B cell (primary cell): ENCODE results near the gene EHBP1L1. TPM values are rescaled to one million over a fixed set of nuclear protein-coding genes. Genes with fewer than 3 reads are reported as not detected.

ENCODE experiments used
- ATAC-seq: fragments of 200-7000 bp; cut with Tn5 transposase; one replicate; pipeline ENCODE4 v1.10.0; 2021; ENCODE audit warnings: low read depth, mild to moderate bottlenecking, moderate number of reproducible peaks, moderate library complexity
- CTCF ChIA-PET: fragments of 350-600 bp; sonication (Branson Sonifier 250); formaldehyde crosslinking; loops from one replicate; lab custom pipeline; 2021; ENCODE audit warnings: antibody characterized with exemption, inconsistent platforms; lab: Charles Lee
- POLR2A ChIA-PET: fragments of 350-600 bp; sonication (Branson Sonifier 250); formaldehyde crosslinking; loops from one replicate; lab custom pipeline; 2021; ENCODE audit warnings: antibody characterized with exemption; lab: Charles Lee
- DNase-seq: peaks from one replicate; pipeline ENCODE4 v3.0.0; 2013
- H2AFZ ChIP-seq: 2 replicates; pipeline ENCODE4 v1.6.1; 2012; ENCODE audit warnings: mild to moderate bottlenecking, low read depth, low read length; ENCODE audit not compliant: insufficient read depth, poor library complexity, severe bottlenecking
- H3K27ac ChIP-seq, 2 donors: 1 replicate in 1 of 2; 2 replicates in 1 of 2; pipeline ENCODE4 v1.5.1; 2012 to 2013; ENCODE audit warnings: low read length in 2 of 2, mild to moderate bottlenecking in 2 of 2, moderate library complexity in 1 of 2
- H3K27me3 ChIP-seq, 4 experiments: fragments of 200-600 bp in 1 of 4; sonication (generic) in 1 of 4; replicated peaks in 1 of 4; 1 replicate in 2 of 4; 2 replicates in 2 of 4; pipeline versions ENCODE4 v1.6.1 to v1.7.0; 2013 to 2016; ENCODE audit warnings: low read length in 3 of 4, mild to moderate bottlenecking in 2 of 4, mixed read lengths in 1 of 4, moderate library complexity in 1 of 4; ENCODE audit not compliant: insufficient read depth in 4 of 4, control insufficient read depth in 3 of 4; ENCODE audit errors: control extremely low read depth in 1 of 4
- H3K36me3 ChIP-seq, 2 experiments: replicated peaks in 1 of 2; 1 replicate in 1 of 2; 2 replicates in 1 of 2; pipeline versions ENCODE4 v1.6.1 to v1.7.1; 2013; ENCODE audit warnings: low read length in 1 of 2; ENCODE audit not compliant: insufficient read depth in 2 of 2, control insufficient read depth in 1 of 2; ENCODE audit errors: control extremely low read depth in 1 of 2, extremely low read depth in 1 of 2
- H3K4me1 ChIP-seq, 2 donors: fragments of 200-600 bp in 1 of 2; sonication (generic) in 1 of 2; 1 replicate in 1 of 2; 2 replicates in 1 of 2; pipeline versions ENCODE4 v1.5.1 to v1.6.1; 2013 to 2017; ENCODE audit warnings: low read length in 2 of 2; ENCODE audit not compliant: control insufficient read depth in 2 of 2, insufficient read depth in 2 of 2
- H3K4me2 ChIP-seq: replicated peaks from 2 replicates; pipeline ENCODE3; 2012; ENCODE audit warnings: mild to moderate bottlenecking, low read depth, low read length; ENCODE audit not compliant: poor library complexity, severe bottlenecking
- H3K4me3 ChIP-seq, 5 experiments: fragments of 200-600 bp in 1 of 5; sonication (generic) in 1 of 5; 1 replicate in 3 of 5; 2 replicates in 2 of 5; pipeline versions ENCODE4 v1.5.1 to v1.7.0; 2011 to 2016; ENCODE audit warnings: low read length in 4 of 5, mild to moderate bottlenecking in 4 of 5, low read depth in 2 of 5, control low read depth in 1 of 5, moderate library complexity in 1 of 5; ENCODE audit not compliant: insufficient read depth in 1 of 5; ENCODE audit errors: control extremely low read depth in 1 of 5, extremely low read depth in 1 of 5
- H3K79me2 ChIP-seq: fragments of 200-600 bp; sonication (generic); one replicate; pipeline ENCODE4 v1.6.0; 2016; ENCODE audit warnings: low read length; ENCODE audit not compliant: control insufficient read depth, insufficient read depth
- H3K9ac ChIP-seq: fragments of 200-600 bp; sonication (generic); 2 replicates; pipeline ENCODE4 v1.6.1; 2017; ENCODE audit warnings: mild to moderate bottlenecking, low read length, moderate library complexity
- H3K9me3 ChIP-seq, 3 donors: one replicate each; pipeline versions ENCODE4 v1.6.1 to v1.7.1; 2013; ENCODE audit warnings: low read length in 2 of 3; ENCODE audit not compliant: control insufficient read depth in 2 of 3, insufficient read depth in 1 of 3; ENCODE audit errors: control extremely low read depth in 1 of 3
- H4K20me1 ChIP-seq: 2 replicates; pipeline ENCODE4 v1.6.0; 2012; ENCODE audit warnings: mild to moderate bottlenecking, low read length; ENCODE audit not compliant: insufficient read depth, control insufficient read depth, poor library complexity, severe bottlenecking
- H3K27ac Mint-ChIP-seq: one replicate; pipeline ENCODE4 v1.8.0; 2021; ENCODE audit warnings: mixed read lengths
- H3K27me3 Mint-ChIP-seq: one replicate; pipeline ENCODE4 v1.8.0; 2021; ENCODE audit warnings: mixed read lengths
- H3K4me1 Mint-ChIP-seq: one replicate; pipeline ENCODE4 v1.8.0; 2021; ENCODE audit warnings: mixed read lengths
- H3K4me3 Mint-ChIP-seq: one replicate; pipeline ENCODE4 v1.8.0; 2021; ENCODE audit warnings: mixed read lengths
- H3K9me3 Mint-ChIP-seq: one replicate; pipeline ENCODE4 v1.8.0; 2022; ENCODE audit warnings: mixed read lengths; ENCODE audit not compliant: insufficient read depth
- CTCF ChIP-seq: fragments of 200-600 bp; IDR thresholded peaks from one replicate; pipeline ENCODE4 v1.8.0; 2022; ENCODE audit warnings: antibody characterized with exemption, mild to moderate bottlenecking
- EZH2 ChIP-seq: IDR thresholded peaks from 2 replicates; pipeline ENCODE4 v1.6.1; 2012; ENCODE audit warnings: borderline replicate concordance, low read depth, mild to moderate bottlenecking, moderate library complexity, low read length; ENCODE audit not compliant: insufficient read depth, poor library complexity, severe bottlenecking
- WGBS: methylation state at CpG from one replicate; pipeline ENCODE4 v1.1.5; 2013; ENCODE audit warnings: missing lambda C conversion rate; ENCODE audit not compliant: insufficient coverage; 5-methylcytosine and 5-hydroxymethylcytosine counted together
- intact Hi-C: fragments of 100-400 bp; cut with micrococcal nuclease; formaldehyde crosslinking; loops from one replicate; pipeline ENCODE4 v1.10.0; 2022
- polyA plus RNA-seq: library from polyadenylated mRNA; depleted of rRNA; stranded (reverse); fragments of >200 nt; gene quantifications from 2 replicates; pipeline ENCODE4 v1.2.3, GENCODE V29; 2012
- total RNA-seq, 2 donors: library from RNA; stranded (reverse); fragments of 120-200 nt in 1 of 2; gene quantifications; 1 replicate in 1 of 2; 2 replicates in 1 of 2; pipeline versions ENCODE4 v1.2.3 to v1.2.4, GENCODE V29; 2013 to 2022

Gene EHBP1L1
- total and polyA plus RNA-seq, 2 donors (not counting 1 experiment from before 2014, with no cell fraction given), result 202 to 279 TPM

GRCh38 chr11:65528819-65529350 is 47.0 kb upstream of the EHBP1L1 start:
- no peaks in the 10 kb centered on the region for H3K27me3 Mint-ChIP-seq
- TF ChIP-seq EZH2, result no peak
- no peak for TF ChIP-seq CTCF
- peaks cover 37% of the 10 kb centered on the region for H3K79me2 ChIP-seq
- no peaks in the 10 kb centered on the region for H3K9me3 ChIP-seq
- no peak overlapping the region for H3K4me2 ChIP-seq
- H3K4me1 Mint-ChIP-seq, result peaks cover 21% of the 10 kb centered on the region
- peaks cover 25% of the 10 kb centered on the region for H4K20me1 ChIP-seq
- no peak overlapping the region for H2AFZ ChIP-seq
- H3K36me3 ChIP-seq, result peaks cover 0 to 51% of the 10 kb centered on the region in 2 experiments
- POLR2A ChIA-PET, result interaction anchor here (0.6 kb wide), 1 partner anchor 901 kb away, joined by 3 read pairs; no protein-coding TSS in a partner anchor
- 97% methylated on average over 10 of the region's 12 CpGs for WGBS
- CTCF ChIA-PET, result interaction anchor here (1.1 to 1.6 kb wide), 2 partner anchors 11 to 59 kb away, joined by 4 to 5 read pairs; no protein-coding TSS in a partner anchor
- no peak overlapping the region for H3K27ac Mint-ChIP-seq
- H3K9me3 Mint-ChIP-seq, result no peaks in the 10 kb centered on the region
- intact Hi-C loops, result loop anchor here (10.0 kb wide), 1 partner anchor 484 kb away; the partner anchor contains the start of gene SAC3D1
- no peak overlapping the region for H3K4me3 Mint-ChIP-seq
- no peak overlapping the region for H3K9ac ChIP-seq
- DNase-seq (no peak), ATAC-seq (no peak)
- no peak overlapping the region for H3K4me3 ChIP-seq
- H3K27me3 ChIP-seq, result no peaks in the 10 kb centered on the region
- no peak overlapping the region for H3K27ac ChIP-seq
- peaks cover 19 to 21% of the 10 kb centered on the region in 2 donors for H3K4me1 ChIP-seq

GRCh38 chr11:65529475-65530156 is 46.2 kb upstream of the EHBP1L1 start:
- H3K4me1 Mint-ChIP-seq, result peaks cover 16% of the 10 kb centered on the region
- no peaks in the 10 kb centered on the region for H3K9me3 Mint-ChIP-seq
- peaks cover 12 to 13% of the 10 kb centered on the region in 2 donors for H3K4me1 ChIP-seq
- no peak overlapping the region for H3K27ac Mint-ChIP-seq
- H3K9ac ChIP-seq, result no peak overlapping the region
- no peak overlapping the region for H3K27ac ChIP-seq
- ChIA-PET POLR2A (interaction anchor here (0.6 kb wide), 1 partner anchor 22 kb away, joined by 6 read pairs; no protein-coding TSS in a partner anchor), CTCF (interaction anchor here (0.6 to 1.6 kb wide), 3 partner anchors 11 to 504 kb away, joined by 4 to 5 read pairs (median 4); no protein-coding TSS in a partner anchor)
- no peak overlapping the region for H3K4me2 ChIP-seq
- ATAC-seq, result no peak
- peaks cover 0 to 51% of the 10 kb centered on the region in 2 experiments for H3K36me3 ChIP-seq
- no peaks in the 10 kb centered on the region for H3K27me3 Mint-ChIP-seq
- no peak for TF ChIP-seq EZH2
- no peak for TF ChIP-seq CTCF
- H3K9me3 ChIP-seq, result no peaks in the 10 kb centered on the region
- H2AFZ ChIP-seq, result no peak overlapping the region
- intact Hi-C loops, result loop anchor here (10.0 kb wide), 1 partner anchor 485 kb away; the partner anchor contains the start of gene SAC3D1
- peaks cover 25% of the 10 kb centered on the region for H4K20me1 ChIP-seq
- WGBS, result 97% methylated on average over 9 of the region's 10 CpGs
- DNase-seq, result no peak
- H3K4me3 ChIP-seq, result no peak overlapping the region
- no peaks in the 10 kb centered on the region for H3K27me3 ChIP-seq
- H3K4me3 Mint-ChIP-seq, result no peak overlapping the region
- peaks cover 37% of the 10 kb centered on the region for H3K79me2 ChIP-seq
